Renal pelvis (tissue), 4 donors: ENCODE results near the gene PRDM8. TPM values are rescaled to one million over a fixed set of nuclear protein-coding genes. Genes with fewer than 3 reads are reported as not detected.

Experiments used
- DNase-seq: peaks from one replicate; pipeline ENCODE4 v3.0.0-alpha.2; 2013
- polyA plus RNA-seq, 3 donors: library from polyadenylated mRNA; unstranded; fragments of 120-200 nt; gene quantifications; one replicate each; pipeline ENCODE4 v1.2.1, GENCODE V29; 2013; ENCODE audit not compliant: insufficient read length in 3 of 3

PRDM8 gene
- polyA plus RNA-seq, 3 donors: 0.93 to 2.8 (median 2.1) TPM

DNA sequence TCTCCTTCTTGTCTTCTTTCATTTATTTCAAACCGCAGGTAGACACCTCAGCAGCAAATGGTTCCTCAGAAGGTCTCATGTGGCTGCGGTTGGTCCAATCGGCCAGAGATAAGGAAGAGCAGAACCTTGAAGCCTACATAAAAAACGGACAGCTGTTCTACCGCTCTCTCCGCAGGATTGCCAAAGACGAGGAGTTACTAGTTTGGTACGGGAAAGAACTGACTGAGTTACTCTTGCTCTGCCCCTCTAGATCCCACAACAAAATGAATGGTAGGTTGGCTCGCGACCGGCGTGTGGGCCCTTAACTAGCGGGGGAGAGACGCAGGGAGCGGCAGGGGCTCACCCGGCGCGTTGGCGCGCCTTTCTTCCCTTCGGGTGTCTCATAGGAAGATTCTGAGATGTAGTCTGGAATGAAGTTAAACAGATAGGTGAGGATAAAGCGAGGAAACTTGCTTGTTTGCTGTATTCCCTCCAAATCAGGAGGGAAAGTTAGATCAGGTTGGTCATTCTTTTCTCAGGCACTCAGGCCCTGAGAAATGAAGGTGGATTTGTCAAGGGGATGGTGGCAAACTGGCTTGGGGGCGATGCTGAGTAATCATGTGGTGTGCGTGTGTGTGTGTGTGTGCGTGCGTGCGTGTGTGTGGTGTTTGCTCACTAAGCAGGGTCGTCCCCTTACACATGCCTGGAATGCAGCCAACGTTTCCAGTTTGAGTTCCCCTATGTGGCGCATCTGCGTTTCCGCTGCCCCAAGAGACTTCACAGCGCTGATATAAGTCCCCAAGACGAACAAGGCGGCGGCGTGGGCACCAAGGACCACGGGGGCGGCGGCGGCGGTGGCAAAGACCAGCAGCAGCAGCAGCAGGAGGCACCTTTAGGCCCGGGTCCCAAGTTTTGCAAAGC, 4.2 kb downstream of the PRDM8 start:
- DNase-seq: no peak

DNA sequence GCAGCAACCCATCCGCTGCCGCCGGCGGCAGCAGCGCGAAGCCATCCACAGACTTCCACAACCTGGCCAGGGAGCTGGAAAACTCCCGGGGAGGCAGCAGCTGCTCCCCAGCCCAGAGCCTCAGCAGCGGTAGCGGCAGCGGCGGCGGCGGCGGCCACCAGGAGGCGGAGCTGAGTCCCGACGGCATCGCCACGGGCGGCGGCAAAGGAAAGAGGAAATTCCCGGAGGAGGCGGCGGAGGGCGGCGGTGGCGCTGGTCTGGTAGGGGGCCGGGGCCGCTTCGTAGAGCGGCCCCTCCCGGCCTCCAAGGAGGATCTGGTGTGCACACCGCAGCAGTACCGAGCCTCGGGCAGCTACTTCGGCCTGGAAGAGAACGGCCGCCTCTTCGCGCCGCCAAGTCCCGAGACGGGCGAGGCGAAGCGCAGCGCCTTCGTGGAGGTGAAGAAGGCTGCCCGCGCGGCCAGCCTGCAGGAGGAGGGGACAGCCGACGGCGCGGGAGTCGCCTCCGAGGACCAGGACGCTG, 4.9 kb downstream of the PRDM8 start:
- no peak for DNase-seq

GRCh38 chr4:80202741-80203553, 5.6 kb downstream of the PRDM8 start:
- DNase-seq: no peak

- no peak for DNase-seq
These were observed 7.2 kb downstream of the PRDM8 start for GRCh38 chr4:80204433-80205011.

DNA sequence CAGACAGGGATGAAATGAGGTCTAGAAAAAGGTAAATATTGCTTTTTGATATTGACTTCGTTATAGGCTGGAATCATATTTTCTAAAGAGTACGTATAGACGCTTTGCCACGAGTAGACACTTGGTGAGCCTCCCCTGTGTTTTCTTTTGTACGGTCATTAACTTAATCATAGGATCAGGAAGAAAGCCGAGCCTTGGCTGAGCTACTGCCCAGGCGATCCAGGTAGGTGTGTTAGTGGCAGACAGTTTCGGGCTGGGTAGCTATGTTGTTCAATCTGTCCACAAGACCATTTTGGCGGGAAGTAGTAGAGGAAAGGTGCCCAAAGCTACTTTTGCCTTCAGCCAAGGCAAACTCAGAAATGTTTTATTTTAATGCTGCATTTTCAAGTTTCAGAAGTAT, 8.8 kb downstream of the PRDM8 start:
- DNase-seq: no peak

DNA sequence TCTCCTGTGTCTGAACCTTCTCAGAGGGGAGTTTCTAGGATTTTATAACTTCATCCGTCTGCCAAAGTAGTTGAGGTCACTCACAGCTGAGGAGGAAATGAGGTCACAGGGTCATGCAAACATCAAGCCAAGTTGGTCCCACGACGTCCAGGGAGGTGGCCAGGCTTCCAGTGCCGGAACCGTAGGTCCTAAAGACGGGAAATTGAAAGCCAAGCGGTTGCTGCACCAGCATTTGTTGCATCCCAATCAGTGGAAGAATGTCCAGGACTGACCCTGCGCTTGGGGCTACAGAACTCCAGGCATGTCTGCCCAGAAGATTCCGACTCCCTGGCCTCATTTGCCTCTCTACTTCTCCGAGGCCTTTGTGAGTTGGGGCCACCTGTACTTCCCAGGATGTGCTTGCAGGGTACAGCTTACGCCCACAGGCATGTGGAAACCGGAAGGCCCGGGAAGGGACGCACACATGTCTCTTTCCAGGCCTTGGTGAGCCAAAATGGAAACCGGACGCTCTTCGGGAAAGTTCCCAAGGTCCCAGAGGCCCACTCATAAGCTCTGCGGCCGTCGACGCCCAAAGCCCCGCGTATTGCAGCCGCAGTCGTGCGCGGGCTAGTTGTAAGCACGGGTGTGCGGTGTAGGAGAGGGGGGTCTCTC, 9.3 kb downstream of the PRDM8 start:
- no peak for DNase-seq

DNA sequence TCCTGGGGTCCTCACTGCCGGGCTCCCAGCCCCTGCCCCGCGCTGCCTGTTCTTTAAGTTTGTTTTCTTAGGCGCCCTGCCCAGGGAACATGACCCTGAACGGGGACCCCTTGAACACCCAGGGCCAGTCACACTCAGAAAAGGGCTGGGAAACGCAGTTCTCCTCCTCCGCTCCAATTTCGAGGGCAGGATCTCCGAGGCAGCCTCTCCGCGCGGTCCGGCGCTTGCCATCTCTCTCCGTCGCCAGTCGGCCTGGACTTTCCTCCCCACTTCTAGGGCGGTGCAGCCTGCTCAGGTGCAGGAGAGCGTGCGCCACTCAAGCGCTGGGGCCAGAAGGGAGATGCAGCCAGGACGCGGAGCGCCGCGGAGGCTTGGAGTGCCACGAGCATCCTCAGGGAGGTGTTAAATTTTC, 9.9 kb downstream of the PRDM8 start:
- no peak for DNase-seq

GRCh38 chr4:80207664-80208063, 10.4 kb downstream of the PRDM8 start:
- no peak for DNase-seq

- DNase-seq: no peak
These were observed 11.5 kb downstream of the PRDM8 start for GRCh38 chr4:80208610-80209339.

GRCh38 chr4:80209340-80209701, 12.0 kb downstream of the PRDM8 start:
- no peak for DNase-seq

GRCh38 chr4:80210549-80210948, 13.2 kb downstream of the PRDM8 start:
- no peak for DNase-seq

GRCh38 chr4:80213117-80213815, 16.0 kb downstream of the PRDM8 start:
- DNase-seq: no peak

DNA sequence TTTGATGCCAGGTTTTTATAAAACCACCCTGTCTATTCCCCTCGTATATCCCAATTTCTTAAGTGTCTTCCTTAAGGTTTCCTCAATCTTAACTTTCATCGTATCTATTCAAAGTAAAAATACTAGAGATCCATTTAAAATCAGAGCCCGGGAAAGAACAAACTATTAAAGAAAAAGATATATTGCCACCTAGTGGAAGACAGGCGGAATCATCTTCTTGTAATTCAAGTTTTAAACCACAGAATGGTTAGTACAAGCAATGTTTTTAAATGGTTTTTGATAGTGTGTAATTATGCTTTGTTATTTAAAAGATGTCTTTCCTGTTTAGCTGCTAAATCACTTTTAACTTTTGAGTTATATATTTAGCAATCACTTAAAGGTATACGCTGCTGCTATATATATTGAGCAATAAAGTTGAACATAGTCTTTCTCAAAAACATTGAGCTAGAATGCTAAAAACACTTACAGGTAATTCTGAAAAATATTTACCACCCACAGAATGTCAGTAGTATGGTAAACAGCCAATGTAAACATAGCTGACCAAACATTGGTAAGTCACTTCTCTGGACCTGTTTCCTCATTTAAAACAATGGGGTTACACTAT, 18.2 kb downstream of the PRDM8 start:
- DNase-seq: no peak

DNA sequence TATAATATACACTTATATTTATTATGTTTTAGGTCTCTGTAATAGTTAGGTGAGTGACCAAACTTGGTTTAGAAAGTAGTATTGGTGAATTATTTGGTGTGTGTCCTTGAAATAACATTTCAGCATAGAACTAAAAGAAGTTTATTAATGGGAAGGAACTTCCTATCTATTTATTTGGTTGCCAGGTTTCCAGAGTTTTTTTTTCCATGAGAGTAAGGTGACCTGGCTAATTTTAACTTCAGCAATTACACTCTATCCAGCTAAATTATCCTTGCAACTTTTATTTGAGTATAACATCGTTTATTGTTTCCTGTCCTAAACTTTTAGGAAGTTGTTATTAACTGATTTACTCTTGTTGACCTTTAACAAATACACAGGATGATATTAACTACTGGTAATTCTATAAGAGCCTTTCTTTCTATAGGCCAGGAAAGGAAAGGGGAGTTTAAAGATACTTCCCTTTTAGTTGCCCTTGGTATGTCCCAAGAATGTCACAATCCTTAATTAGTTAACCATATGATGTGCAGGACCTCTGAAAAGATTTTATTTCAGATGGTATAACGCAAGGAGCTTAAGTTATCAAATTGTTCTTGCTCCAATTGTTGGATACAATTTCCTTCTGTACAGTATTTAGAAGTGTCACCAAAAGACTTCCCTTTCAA, 18.9 kb downstream of the PRDM8 start:
- no peak for DNase-seq

DNA sequence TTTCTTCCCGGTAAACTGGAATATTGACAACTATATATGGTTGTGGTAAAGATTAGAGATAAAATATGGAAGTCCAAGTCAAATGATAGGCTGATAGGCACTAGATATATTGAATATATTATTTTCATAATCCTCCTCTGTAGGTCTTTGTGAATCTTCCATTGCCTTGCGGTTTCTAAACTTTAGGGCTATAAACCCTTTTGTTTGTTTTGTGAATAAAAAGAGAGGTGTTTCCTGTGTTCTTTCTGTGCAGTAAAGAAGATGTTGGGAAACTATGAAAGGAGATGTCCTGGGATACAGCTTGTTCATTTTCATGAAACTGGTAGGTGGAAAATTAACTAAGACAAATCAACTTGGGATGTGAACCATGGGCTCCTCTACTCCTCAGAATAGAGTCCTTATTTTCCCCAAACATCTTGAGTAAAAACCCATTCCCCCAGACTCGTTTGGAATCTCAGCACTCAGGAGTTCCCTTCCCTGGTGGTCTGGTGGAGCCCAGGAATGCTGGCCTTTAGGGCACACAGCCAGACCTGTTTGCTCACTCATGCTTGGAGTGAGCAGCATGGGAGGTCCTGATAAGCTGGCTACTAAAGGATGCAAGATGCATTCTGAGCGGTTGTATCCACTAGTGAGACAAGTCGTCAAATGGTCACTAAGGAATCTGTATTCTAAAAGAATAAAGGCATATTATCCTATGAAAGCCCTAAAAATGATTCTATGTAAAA, 22.2 kb downstream of the PRDM8 start:
- no peak for DNase-seq

GRCh38 chr4:80220711-80221110, 23.4 kb downstream of the PRDM8 start:
- no peak for DNase-seq

DNA sequence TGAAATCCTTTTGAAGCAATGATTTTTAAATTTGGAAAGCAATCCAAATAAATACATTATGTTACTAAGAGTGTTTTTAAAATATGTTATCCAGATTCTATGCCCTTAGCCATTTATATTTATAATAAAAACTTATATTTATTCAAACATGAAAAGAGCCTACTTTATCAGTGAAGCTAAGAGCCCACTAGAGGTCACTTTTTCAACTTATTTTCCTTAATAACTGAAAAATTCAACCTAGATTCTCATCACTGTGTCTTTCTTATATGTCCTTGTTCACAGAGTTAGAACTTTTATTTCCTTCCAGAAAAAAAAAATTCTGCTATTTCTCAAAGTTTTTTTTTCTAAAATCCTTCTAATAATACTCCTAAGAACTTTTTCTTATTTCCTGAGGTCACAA, 23.9 kb downstream of the PRDM8 start:
- DNase-seq: no peak

DNA sequence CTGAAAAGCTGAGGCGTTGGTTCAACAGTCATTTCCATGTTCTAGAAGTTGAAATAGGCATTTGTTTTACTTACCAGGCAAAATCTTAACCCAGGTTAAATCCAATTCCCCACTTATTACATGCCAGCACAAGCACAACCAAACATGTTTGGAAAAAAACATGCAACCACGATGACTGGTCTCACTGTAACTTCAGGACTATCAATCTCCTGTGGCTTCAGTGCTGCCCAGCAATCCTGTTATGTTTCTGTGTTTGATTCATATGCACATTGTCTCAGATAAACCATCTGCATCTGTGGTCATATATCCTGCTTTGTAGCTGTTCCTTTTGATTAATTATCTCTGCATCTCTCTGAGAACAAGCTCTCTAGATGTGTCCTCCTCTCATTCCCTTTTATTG, 28.3 kb downstream of the PRDM8 start:
- DNase-seq: no peak

DNA sequence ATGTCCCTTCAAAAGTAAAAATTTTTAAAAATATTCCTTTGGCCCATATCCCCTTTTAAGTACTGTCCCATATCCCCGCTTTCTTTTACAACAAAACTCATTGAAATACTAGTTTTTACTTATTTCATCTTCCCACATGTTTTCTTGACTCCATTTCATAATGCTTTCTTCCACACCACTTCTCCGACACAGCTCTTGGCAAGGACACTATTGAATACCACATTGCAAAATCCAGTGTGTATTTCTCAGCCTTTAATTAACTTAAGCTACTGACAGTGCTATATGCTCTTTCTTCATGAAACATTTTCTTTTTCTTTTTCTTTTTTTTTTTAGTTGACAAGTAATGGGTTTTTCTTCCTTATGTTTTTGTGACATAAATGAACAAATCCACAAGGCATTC, 28.8 kb downstream of the PRDM8 start:
- DNase-seq: no peak
